Right forelimb (tissue), 1 donor: ENCODE measurements around the gene SH2D2A.
A peak's percentile ranks its signal among the peaks of the same experiment; 100 is the strongest.
"Not testable (repeated sequence)": the region's sequence is repeated elsewhere in the genome, so short reads cannot be mapped to it uniquely, and the experiment has no call there.

Experiments used
- DNase-seq: peaks from one replicate; pipeline ENCODE4 v3.0.0-alpha.2; 2018

SH2D2A gene

GRCh38 chr1:156767101-156767878, 49.4 kb downstream of the SH2D2A start, which contains the start of gene PRCC:
Gene PRCC, plus strand, starts transcription at chr1:156767535. Its CDS starts 237 bp downstream, at chr1:156767772.
- peak; percentile 98 for DNase-seq

- DNase-seq: no peak
Observed at GRCh38 chr1:156766298-156767100, 50.1 kb downstream of the SH2D2A start.

GRCh38 chr1:156765666-156766065, 51.0 kb downstream of the SH2D2A start:
- DNase-seq: no peak

GRCh38 chr1:156765136-156765535, 51.5 kb downstream of the SH2D2A start:
- DNase-seq: not testable (repeated sequence)

- DNase-seq: no peak
Observed at GRCh38 chr1:156760796-156761104, 55.9 kb downstream of the SH2D2A start.

- DNase-seq: no peak
Observed at GRCh38 chr1:156760092-156760795, 56.4 kb downstream of the SH2D2A start.

- not testable (repeated sequence) for DNase-seq
Observed at GRCh38 chr1:156757572-156758253, 58.9 kb downstream of the SH2D2A start.

GRCh38 chr1:156756355-156756754, 60.3 kb downstream of the SH2D2A start:
- DNase-seq: no peak
